UCSD-AML1 (cell line): Measurements from ENCODE around the gene CCDC50.

Experiments used
- DNase-seq: peaks from one replicate; lab custom pipeline; 2025; ENCODE audit not compliant: unreplicated experiment; lab: John Stamatoyannopoulos, UW

Gene CCDC50

GRCh38 chr3:191316876-191317603, 12.2 kb upstream of the CCDC50 start:
- no peak for DNase-seq

GRCh38 chr3:191320316-191320715, 8.9 kb upstream of the CCDC50 start:
- DNase-seq, result no peak

GRCh38 chr3:191321019-191321767, 8.0 kb upstream of the CCDC50 start:
- no peak for DNase-seq

- DNase-seq, result no peak
Observed at GRCh38 chr3:191324936-191325335, 4.3 kb upstream of the CCDC50 start.

- DNase-seq, result no peak
Observed at GRCh38 chr3:191327526-191327925, 1.7 kb upstream of the CCDC50 start.

GRCh38 chr3:191328383-191328961, 722 bp upstream of the CCDC50 start:
- DNase-seq, result no peak

GRCh38 chr3:191329654-191330529, 698 bp downstream of the CCDC50 start, which contains the start of gene UTS2B:
TSS of gene UTS2B (minus strand) at chr3:191330526. CDS start at chr3:191282189, 48,337 bp downstream.
- no peak for DNase-seq

- DNase-seq, result no peak
Observed at GRCh38 chr3:191330530-191331048, 1.4 kb downstream of the CCDC50 start.

- DNase-seq, result no peak
Observed at GRCh38 chr3:191331388-191331787, 2.2 kb downstream of the CCDC50 start.

- no peak for DNase-seq
Observed at GRCh38 chr3:191333298-191333880, 4.2 kb downstream of the CCDC50 start.

GRCh38 chr3:191334346-191334893, 5.2 kb downstream of the CCDC50 start:
- DNase-seq, result no peak

- DNase-seq, result no peak
Observed at GRCh38 chr3:191336833-191337232, 7.6 kb downstream of the CCDC50 start.

- no peak for DNase-seq
Observed at GRCh38 chr3:191338177-191338488, 8.9 kb downstream of the CCDC50 start.

GRCh38 chr3:191339316-191339917, 10.2 kb downstream of the CCDC50 start:
- no peak for DNase-seq

GRCh38 chr3:191340351-191340750, 11.2 kb downstream of the CCDC50 start:
- DNase-seq, result no peak

GRCh38 chr3:191340966-191341365, 11.8 kb downstream of the CCDC50 start:
- DNase-seq, result no peak

- no peak for DNase-seq
Observed at GRCh38 chr3:191342006-191342405, 12.8 kb downstream of the CCDC50 start.

- no peak for DNase-seq
Observed at GRCh38 chr3:191342411-191342810, 13.2 kb downstream of the CCDC50 start.

- DNase-seq, result no peak
Observed at GRCh38 chr3:191343115-191343514, 13.9 kb downstream of the CCDC50 start.

GRCh38 chr3:191343913-191344312, 14.7 kb downstream of the CCDC50 start:
- no peak for DNase-seq
